Gastroesophageal sphincter (tissue), 4 donors: ENCODE data around the gene SEC11C. TPM values are rescaled to one million over a fixed set of nuclear protein-coding genes. Genes with fewer than 3 reads are reported as not detected.
"Not testable (repeated sequence)": the region's sequence is repeated elsewhere in the genome, so short reads cannot be mapped to it uniquely, and the experiment has no call there.

Source experiments
- ATAC-seq: fragments of 150-250 bp; one replicate; pipeline ENCODE4 v1.9.1; 2016; ENCODE audit warnings: mild to moderate bottlenecking, moderate library complexity
- H3K27ac ChIP-seq, 4 donors: fragments of 200-600 bp; sonication (generic) in 3 of 4; 1 replicate in 3 of 4; 2 replicates in 1 of 4; pipeline ENCODE4 v1.5.1; 2016 to 2019
- H3K27me3 ChIP-seq: fragments of 200-600 bp; sonication (generic); one replicate; pipeline ENCODE4 v1.5.1; 2019
- H3K36me3 ChIP-seq, 2 donors: fragments of 200-600 bp; sonication (generic); one replicate each; pipeline ENCODE4 v1.5.1; 2019; ENCODE audit warnings: control low read depth in 1 of 2
- H3K4me1 ChIP-seq, 3 donors: fragments of 200-600 bp; sonication (generic); 1 replicate in 2 of 3; 2 replicates in 1 of 3; pipeline ENCODE4 v1.5.1; 2016 to 2019; ENCODE audit warnings: control low read depth in 2 of 3
- H3K4me3 ChIP-seq, 2 donors: fragments of 200-600 bp; sonication (generic); one replicate each; pipeline ENCODE4 v1.5.1; 2019; ENCODE audit warnings: mild to moderate bottlenecking in 1 of 2, moderate library complexity in 1 of 2
- H3K9me3 ChIP-seq, 3 donors: fragments of 200-600 bp; sonication (generic); one replicate each; pipeline ENCODE4 v1.5.1; 2017 to 2019; ENCODE audit warnings: control low read depth in 2 of 3
- CTCF ChIP-seq, 4 experiments: fragments of 200-600 bp in 2 of 4; fragments of 450-650 bp in 2 of 4; sonication (generic) in 1 of 4; IDR thresholded peaks; one replicate each; pipeline ENCODE4 v1.5.1; 2017 to 2019; ENCODE audit warnings: antibody characterized with exemption in 4 of 4, mild to moderate bottlenecking in 2 of 4, moderate library complexity in 2 of 4
- EP300 ChIP-seq: sonication (generic); formaldehyde crosslinking; IDR thresholded peaks from one replicate; pipeline ENCODE4 v1.6.1; 2017; ENCODE audit warnings: antibody characterized with exemption, mild to moderate bottlenecking
- POLR2A ChIP-seq, 2 donors: fragments of 450-650 bp; IDR thresholded peaks; one replicate each; pipeline ENCODE4 v1.6.1; 2017; ENCODE audit warnings: antibody characterized with exemption in 2 of 2, mild to moderate bottlenecking in 2 of 2, moderate library complexity in 1 of 2
- POLR2AphosphoS5 ChIP-seq: sonication (generic); formaldehyde crosslinking; IDR thresholded peaks from one replicate; pipeline ENCODE4 v1.6.1; 2017; ENCODE audit warnings: antibody characterized with exemption
- WGBS, 2 donors: methylation state at CpG; one replicate each; pipeline ENCODE4 v1.1.5; 2018; ENCODE audit warnings: low coverage in 1 of 2; 5-methylcytosine and 5-hydroxymethylcytosine counted together
- total RNA-seq, 4 donors: library from RNA; depleted of rRNA; stranded (reverse); fragments of >200 nt; gene quantifications; one replicate each; pipeline ENCODE4 v1.1.0, GENCODE V29; 2016

SEC11C gene
- total RNA-seq, 4 donors from 2014 or later = 14.7 to 25.2 (median 21.6) TPM

GRCh38 chr18:59142274-59142673 lies 2.6 kb downstream of the SEC11C start:
- WGBS, 2 donors = 72 to 76% methylated on average over 6 of the region's 6 CpGs
- ATAC-seq = no peak
- Histone ChIP-seq H3K4me1 (peaks cover 0 to 22% (median 5%) of the 10 kb centered on the region in 3 donors), H3K4me3 (no peak overlapping the region), H3K9me3 (no peaks in the 10 kb centered on the region), H3K27me3 (no peaks in the 10 kb centered on the region), H3K36me3 (no peaks in the 10 kb centered on the region), H3K27ac (no peak overlapping the region)
- TF ChIP-seq POLR2AphosphoS5 (no peak), POLR2A (IDR thresholded peaks at IDR 0.05) (no peak), CTCF (IDR thresholded peaks at IDR 0.05) (no peak), EP300 (no peak)

- H3K4me3 ChIP-seq, H3K27me3 ChIP-seq, H3K27ac ChIP-seq, H3K9me3 ChIP-seq, H3K36me3 ChIP-seq, ATAC-seq: not testable (repeated sequence)
- WGBS, 2 donors = 93 to 95% methylated on average over 6 to 8 of the region's 11 CpGs
- peaks cover 0 to 22% (median 5%) of the 10 kb centered on the region in 3 donors for H3K4me1 ChIP-seq
These were observed 3.2 kb downstream of the SEC11C start for GRCh38 chr18:59142800-59143416.

GRCh38 chr18:59143441-59143840 lies 3.8 kb downstream of the SEC11C start:
- Histone ChIP-seq H3K27me3 (no peaks in the 10 kb centered on the region), H3K36me3 (no peaks in the 10 kb centered on the region), H3K9me3 (no peaks in the 10 kb centered on the region), H3K27ac (no peak overlapping the region), H3K4me3 (no peak overlapping the region), H3K4me1 (peaks cover 0 to 22% (median 5%) of the 10 kb centered on the region in 3 donors)
- no peak for TF ChIP-seq POLR2A (IDR thresholded peaks at IDR 0.05)
- no peak for TF ChIP-seq CTCF (IDR thresholded peaks at IDR 0.05)
- no peak for TF ChIP-seq EP300
- no peak for TF ChIP-seq POLR2AphosphoS5
- WGBS, 2 donors = 36 to 37% methylated on average over 3 of the region's 3 CpGs
- ATAC-seq = no peak

- H3K4me1 ChIP-seq = peaks cover 0 to 17% (median 5%) of the 10 kb centered on the region in 3 donors
- H3K27ac ChIP-seq = no peak overlapping the region
- ATAC-seq = no peak
- no peak overlapping the region for H3K4me3 ChIP-seq
- no peaks in the 10 kb centered on the region for H3K9me3 ChIP-seq
- H3K36me3 ChIP-seq = peaks cover 0 to 7% of the 10 kb centered on the region in 2 donors
- no peaks in the 10 kb centered on the region for H3K27me3 ChIP-seq
- TF ChIP-seq POLR2A (IDR thresholded peaks at IDR 0.05) (no peak), POLR2AphosphoS5 (no peak), CTCF (IDR thresholded peaks at IDR 0.05) (no peak), EP300 (no peak)
These were observed 4.8 kb downstream of the SEC11C start for GRCh38 chr18:59144483-59144882.

- H3K4me1 ChIP-seq = peaks cover 0 to 15% (median 5%) of the 10 kb centered on the region in 3 donors
- H3K36me3 ChIP-seq = peaks cover 0 to 13% of the 10 kb centered on the region in 2 donors
- H3K27ac ChIP-seq = no peak overlapping the region
- TF ChIP-seq EP300 (no peak), POLR2A (IDR thresholded peaks at IDR 0.05) (no peak), POLR2AphosphoS5 (no peak), CTCF (IDR thresholded peaks at IDR 0.05) (no peak)
- ATAC-seq = no peak
- H3K9me3 ChIP-seq = no peaks in the 10 kb centered on the region
- H3K27me3 ChIP-seq = no peaks in the 10 kb centered on the region
- H3K4me3 ChIP-seq = no peak overlapping the region
- WGBS, 2 donors = 67 to 80% methylated on average over 4 of the region's 4 CpGs
These were observed 5.4 kb downstream of the SEC11C start for GRCh38 chr18:59145055-59145454.
